Measurements from ENCODE around the gene GALNT9. TPM values are rescaled to one million over a fixed set of nuclear protein-coding genes. Genes with fewer than 3 reads are reported as not detected.

Gene GALNT9
- total RNA-seq, 6 experiments from 2014 or later, result not detected

GRCh38 chr12:132310181-132311040 lies 19.0 kb downstream of the GALNT9 start:
- Mint-ChIP-seq H3K9me3 (peaks cover 39% of the 10 kb centered on the region), H3K4me1 (ENCODE audit: low read depth) (no peaks in the 10 kb centered on the region), H3K4me3 (no peak overlapping the region), H3K27me3 (ENCODE audit: insufficient read depth) (peaks cover 7% of the 10 kb centered on the region), H3K27ac (no peak overlapping the region), H3K36me3 (ENCODE audit: low read depth) (peaks cover 18% of the 10 kb centered on the region)
- no peak for TF ChIP-seq CTCF (IDR thresholded peaks at IDR 0.05)
- DNase-seq, result no peak

- Mint-ChIP-seq H3K4me3 (no peak overlapping the region), H3K9me3 (peaks cover 39% of the 10 kb centered on the region), H3K36me3 (ENCODE audit: low read depth) (peaks cover 18% of the 10 kb centered on the region), H3K4me1 (ENCODE audit: low read depth) (no peaks in the 10 kb centered on the region), H3K27me3 (ENCODE audit: insufficient read depth) (peaks cover 6% of the 10 kb centered on the region), H3K27ac (no peak overlapping the region)
- DNase-seq, result no peak
- no peak for TF ChIP-seq CTCF (IDR thresholded peaks at IDR 0.05)
These were observed 19.7 kb downstream of the GALNT9 start for GRCh38 chr12:132309596-132310086.

DNA sequence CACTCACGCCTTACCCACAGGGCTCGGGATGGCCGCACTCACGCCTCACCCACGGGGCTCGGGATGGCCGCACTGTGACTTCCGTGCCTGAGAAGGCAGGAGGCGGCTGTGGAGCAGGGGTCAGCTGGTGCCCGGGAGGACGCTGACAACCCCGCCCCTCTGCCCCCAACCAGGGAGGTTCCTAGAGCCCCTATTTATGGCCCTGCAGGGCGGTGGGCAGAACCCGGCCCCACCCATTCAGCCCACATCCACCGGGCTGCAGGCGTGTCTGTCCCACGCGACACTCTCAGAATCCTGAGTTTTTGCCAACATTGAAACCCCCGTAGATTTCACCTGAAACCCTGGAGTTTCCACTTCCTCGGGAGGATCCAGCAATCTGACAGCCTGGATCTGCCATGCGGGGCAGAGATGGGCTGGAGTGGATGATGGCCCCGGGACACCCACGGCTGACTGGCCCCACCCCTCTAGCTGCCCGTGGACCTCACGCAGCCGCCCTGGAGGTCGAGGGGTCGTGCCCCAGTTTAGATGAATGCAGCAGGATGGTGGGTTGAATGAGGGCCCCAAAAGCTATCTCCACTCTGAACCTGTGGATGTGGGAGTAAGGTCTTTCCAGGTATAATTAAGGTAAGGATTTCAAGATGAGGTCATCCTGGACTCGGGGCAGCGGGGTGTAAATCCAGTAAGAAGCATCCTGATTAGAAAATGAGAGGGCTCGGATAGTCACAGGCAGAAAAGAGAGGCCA lies 20.4 kb downstream of the GALNT9 start:
- DNase-seq, result no peak
- H3K27ac Mint-ChIP-seq, result no peak overlapping the region
- TF ChIP-seq CTCF (IDR thresholded peaks at IDR 0.05), result no peak
- H3K9me3 Mint-ChIP-seq, result peaks cover 34% of the 10 kb centered on the region
- H3K4me3 Mint-ChIP-seq, result no peak overlapping the region
- H3K36me3 Mint-ChIP-seq (ENCODE audit: low read depth), result peaks cover 18% of the 10 kb centered on the region
- no peaks in the 10 kb centered on the region for H3K4me1 Mint-ChIP-seq (ENCODE audit: low read depth)
- peaks cover 3% of the 10 kb centered on the region for H3K27me3 Mint-ChIP-seq (ENCODE audit: insufficient read depth)

- H3K9me3 Mint-ChIP-seq, result peaks cover 35% of the 10 kb centered on the region
- peaks cover 3% of the 10 kb centered on the region for H3K27me3 Mint-ChIP-seq (ENCODE audit: insufficient read depth)
- peaks cover 19% of the 10 kb centered on the region for H3K36me3 Mint-ChIP-seq (ENCODE audit: low read depth)
- TF ChIP-seq CTCF (IDR thresholded peaks at IDR 0.05), result no peak
- H3K4me3 Mint-ChIP-seq, result no peak overlapping the region
- DNase-seq, result no peak
- no peaks in the 10 kb centered on the region for H3K4me1 Mint-ChIP-seq (ENCODE audit: low read depth)
- no peak overlapping the region for H3K27ac Mint-ChIP-seq
These were observed 21.2 kb downstream of the GALNT9 start for GRCh38 chr12:132307976-132308852.

- Mint-ChIP-seq H3K27ac (no peak overlapping the region), H3K27me3 (ENCODE audit: insufficient read depth) (peaks cover 3% of the 10 kb centered on the region), H3K4me3 (no peak overlapping the region), H3K9me3 (peaks cover 44% of the 10 kb centered on the region), H3K36me3 (ENCODE audit: low read depth) (peaks cover 20% of the 10 kb centered on the region), H3K4me1 (ENCODE audit: low read depth) (no peaks in the 10 kb centered on the region)
- TF ChIP-seq CTCF (IDR thresholded peaks at IDR 0.05), result no peak
- no peak for DNase-seq
These were observed 22.6 kb downstream of the GALNT9 start for GRCh38 chr12:132306885-132307191.
